K562 (cell line): ENCODE data around the gene MRPS10. TPM values are rescaled to one million over a fixed set of nuclear protein-coding genes. Genes with fewer than 3 reads are reported as not detected.

ENCODE experiments used
- ATAC-seq: fragments of 200-7000 bp; cut with Tn5 transposase; 3 replicates; pipeline ENCODE4 v1.9.1; 2020; ENCODE audit warnings: moderate library complexity
- BruUV-seq: library from RNA; stranded (reverse); fragments of 400-500 nt; replicated peaks from 2 replicates; lab custom pipeline; 2021; lab: Mats Ljungman, UMichigan
- CTCF ChIA-PET: fragments of 300-600 bp; formaldehyde crosslinking; extraction: SDS; loops from one replicate; lab custom pipeline; 2021; ENCODE audit warnings: low intra/inter-chr PET ratio; lab: Yijun Ruan, JAX
- POLR2A ChIA-PET: fragments of 300-600, 350-650 bp; sonication (Branson Sonifier 250); formaldehyde crosslinking; extraction: SDS; loops from one replicate; lab custom pipeline; 2021; ENCODE audit warnings: antibody characterized with exemption, inconsistent platforms; lab: Yijun Ruan, JAX
- DNase-seq, 4 experiments: peaks; one replicate each; pipeline versions ENCODE4 v3.0.0 to v3.0.0-alpha.2; 2011 to 2018; ENCODE audit warnings: low spot score in 3 of 4, mixed read lengths in 3 of 4; ENCODE audit errors: extremely low read depth in 1 of 4
- FAIRE-seq: peaks from 2 replicates; lab custom pipeline; 2011; peaks lifted over from hg19 to GRCh38; lab: Jason Lieb, UNC
- H2AFZ ChIP-seq: 2 replicates; pipeline ENCODE4 v1.6.0; 2011; ENCODE audit warnings: low read depth, low read length, control low read depth, inconsistent platforms
- H3K27ac ChIP-seq: fragments of 200-600 bp; 3 replicates; pipeline ENCODE4 v1.8.0; 2011; ENCODE audit warnings: low read depth, mild to moderate bottlenecking, control low read depth, inconsistent platforms, low read length, moderate library complexity, mixed read lengths; ENCODE audit errors: extremely low read depth
- H3K27me3 ChIP-seq, 2 experiments: fragments of 300-600 bp in 1 of 2; 2 replicates in 1 of 2; 3 replicates in 1 of 2; pipeline versions ENCODE4 v1.6.0 to v1.8.0; 2011; ENCODE audit warnings: inconsistent platforms in 2 of 2, low read length in 2 of 2, mild to moderate bottlenecking in 1 of 2, mixed read lengths in 1 of 2, moderate library complexity in 1 of 2; ENCODE audit not compliant: control insufficient read depth in 2 of 2, insufficient read depth in 2 of 2
- H3K36me3 ChIP-seq: fragments of 300-600 bp; 3 replicates; pipeline ENCODE4 v1.8.0; 2011; ENCODE audit warnings: mild to moderate bottlenecking, low read length, inconsistent platforms; ENCODE audit not compliant: control insufficient read depth, insufficient read depth
- H3K4me1 ChIP-seq, 2 experiments: fragments of 200-600 bp in 1 of 2; replicated peaks in 1 of 2; 2 replicates in 1 of 2; 3 replicates in 1 of 2; pipeline versions ENCODE4 v1.5.1 to v1.8.0; 2011; ENCODE audit warnings: inconsistent platforms in 2 of 2, low read length in 2 of 2, mild to moderate bottlenecking in 1 of 2, mixed read lengths in 1 of 2, moderate library complexity in 1 of 2; ENCODE audit not compliant: control insufficient read depth in 2 of 2, insufficient read depth in 2 of 2
- H3K4me2 ChIP-seq: 2 replicates; pipeline ENCODE4 v1.6.1; 2011; ENCODE audit warnings: low read length, control low read depth, inconsistent platforms, mixed read lengths; ENCODE audit not compliant: insufficient read depth
- H3K4me3 ChIP-seq: fragments of 200-600 bp; sonication (generic), shearing (Covaris generic); 2 replicates; pipeline ENCODE4 v1.5.1; 2016; ENCODE audit warnings: control low read depth, inconsistent platforms
- H3K79me2 ChIP-seq: fragments of 200-600 bp; 3 replicates; pipeline ENCODE4 v1.8.0; 2011; ENCODE audit warnings: low read length, inconsistent platforms; ENCODE audit not compliant: control insufficient read depth, insufficient read depth
- H3K9ac ChIP-seq, 2 experiments: 2 replicates each; pipeline versions ENCODE4 v1.6.0 to v1.6.1; 2011; ENCODE audit warnings: low read depth in 2 of 2, low read length in 2 of 2, control low read depth in 1 of 2, inconsistent platforms in 1 of 2, mild to moderate bottlenecking in 1 of 2, mixed read lengths in 1 of 2; ENCODE audit not compliant: insufficient read depth in 1 of 2
- H3K9me1 ChIP-seq: one replicate; pipeline ENCODE4 v1.6.0; 2011; ENCODE audit warnings: inconsistent platforms, mild to moderate bottlenecking, low read length, moderate library complexity; ENCODE audit not compliant: control insufficient read depth, insufficient read depth
- H3K9me3 ChIP-seq: replicated peaks from 2 replicates; pipeline ENCODE4 v1.5.1; 2011; ENCODE audit warnings: low read depth, low read length, inconsistent platforms; ENCODE audit not compliant: control insufficient read depth, insufficient read depth
- H4K20me1 ChIP-seq: replicated peaks from 2 replicates; pipeline ENCODE4 v1.6.1; 2011; ENCODE audit warnings: low read length, inconsistent platforms, mixed read lengths; ENCODE audit not compliant: control insufficient read depth, insufficient read depth
- NFYB ChIP-seq: IDR thresholded peaks from 2 replicates; pipeline ENCODE4 v1.6.1; 2011; ENCODE audit warnings: mild to moderate bottlenecking, moderate library complexity; ENCODE audit not compliant: insufficient read length; ENCODE audit errors: extremely low read depth
- PPARD ChIP-seq: fragments of 250-450 bp; sonication (Bioruptor Pico); IDR thresholded peaks from 2 replicates; pipeline ENCODE4 v1.8.0; 2022; ENCODE audit warnings: inconsistent platforms, mild to moderate bottlenecking, moderate library complexity
- WGBS: fragments of 100-300 bp; shearing (Covaris generic); methylation state at CpG from one replicate; pipeline ENCODE4 v1.1.6; 2016; ENCODE audit warnings: low coverage, mixed read lengths; ENCODE audit not compliant: insufficient coverage; ENCODE audit errors: missing lambda C conversion rate; 5-methylcytosine and 5-hydroxymethylcytosine counted together
- in situ Hi-C: fragments of 300-500 bp; cut with MboI; formaldehyde crosslinking; loops from 4 replicates; pipeline ENCODE4 v1.15.0; 2018; ENCODE audit warnings: inconsistent platforms, mixed read lengths
- intact Hi-C: fragments of 100-400 bp; cut with micrococcal nuclease; formaldehyde crosslinking; loops from 2 replicates; pipeline ENCODE4 v1.14.2; 2022
- polyA plus RNA-seq, 8 experiments: library from polyadenylated mRNA; depleted of rRNA in 4 of 8; stranded (reverse) in 5 of 8; unstranded in 3 of 8; fragments of >200 nt; fragmentation: Nextera tagmentation in 2 of 8; fragmentation: Illumina TruSeq in 1 of 8; extraction: Ambion mirVana in 2 of 8; extraction: Trizol in 1 of 8; gene quantifications; 2 replicates each; pipeline versions ENCODE4 v1.2.1 to v1.2.3, GENCODE V29; 2011 to 2014; ENCODE audit warnings: inconsistent platforms in 1 of 8, missing spikeins in 1 of 8
- total RNA-seq, 7 experiments: library from RNA; depleted of rRNA in 6 of 7; stranded (reverse); fragments of >200 nt in 6 of 7; fragmentation: Illumina TruSeq in 2 of 7; extraction: Trizol in 2 of 7; gene quantifications; 2 replicates each; pipeline versions ENCODE4 v1.2.1 to v1.2.3, GENCODE V29; 2011 to 2021; ENCODE audit warnings: low replicate concordance in 1 of 7
- TF ChIP-seq, protein P1 (sequence below): fragments of 450-650 bp; formaldehyde crosslinking; IDR thresholded peaks from 2 replicates; pipeline ENCODE4 v1.4.0; 2020; ENCODE audit warnings: mild to moderate bottlenecking, mixed read lengths
- TF ChIP-seq, protein P2 (sequence below): sonication (generic); formaldehyde crosslinking; IDR thresholded peaks from 2 replicates; pipeline ENCODE4 v1.5.0; 2020; ENCODE audit warnings: missing genetic modification reagents

Gene MRPS10
- total and polyA plus RNA-seq, 9 of the 15 experiments (the other 6 are each of a cell fraction or from before 2014, with no cell fraction given): 48.6 to 166 (median 93.7) TPM

DNA sequence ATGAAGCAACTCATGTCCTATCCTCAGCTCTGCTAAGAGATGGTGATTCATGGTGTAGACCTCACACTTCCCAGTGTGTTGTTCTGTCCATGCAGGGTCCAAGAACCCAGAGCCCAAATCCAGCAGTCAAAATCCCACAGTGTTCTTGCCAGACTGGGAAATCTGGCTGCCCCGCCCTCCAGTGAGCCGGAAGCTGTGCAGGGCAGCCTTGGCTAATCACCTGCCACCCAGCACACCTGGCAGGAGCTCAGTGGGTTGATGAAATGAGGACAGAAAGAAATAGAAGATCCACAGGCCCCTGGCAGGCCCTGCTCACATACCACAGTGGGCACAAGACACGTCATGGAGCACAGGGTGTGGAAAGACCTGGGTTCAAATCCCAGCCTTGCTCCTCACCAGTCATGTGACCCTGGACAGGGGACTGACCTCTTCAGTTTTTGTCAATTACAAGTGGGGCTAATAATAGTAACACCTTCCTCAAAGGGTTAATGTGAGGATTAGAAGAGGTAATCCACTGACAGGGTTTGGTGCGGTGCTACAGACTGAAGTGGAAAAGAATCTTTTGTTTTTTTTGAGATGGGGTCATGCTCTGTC is 58.1 kb downstream of the MRPS10 start:
- H3K9ac ChIP-seq: peak overlapping the region in 1 of 2 experiments; percentile 9; a peak in 1 of 4 replicates
- no peak overlapping the region for H3K4me2 ChIP-seq
- H2AFZ ChIP-seq: no peak overlapping the region
- no peak for TF ChIP-seq NFYB
- TF ChIP-seq, protein P1, sequence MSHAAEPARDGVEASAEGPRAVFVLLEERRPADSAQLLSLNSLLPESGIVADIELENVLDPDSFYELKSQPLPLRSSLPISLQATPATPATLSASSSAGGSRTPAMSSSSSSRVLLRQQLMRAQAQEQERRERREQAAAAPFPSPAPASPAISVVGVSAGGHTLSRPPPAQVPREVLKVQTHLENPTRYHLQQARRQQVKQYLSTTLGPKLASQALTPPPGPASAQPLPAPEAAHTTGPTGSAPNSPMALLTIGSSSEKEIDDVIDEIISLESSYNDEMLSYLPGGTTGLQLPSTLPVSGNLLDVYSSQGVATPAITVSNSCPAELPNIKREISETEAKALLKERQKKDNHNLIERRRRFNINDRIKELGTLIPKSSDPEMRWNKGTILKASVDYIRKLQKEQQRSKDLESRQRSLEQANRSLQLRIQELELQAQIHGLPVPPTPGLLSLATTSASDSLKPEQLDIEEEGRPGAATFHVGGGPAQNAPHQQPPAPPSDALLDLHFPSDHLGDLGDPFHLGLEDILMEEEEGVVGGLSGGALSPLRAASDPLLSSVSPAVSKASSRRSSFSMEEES (CRISPR knock-in tag): peak; percentile 82
- TF ChIP-seq, protein P2, sequence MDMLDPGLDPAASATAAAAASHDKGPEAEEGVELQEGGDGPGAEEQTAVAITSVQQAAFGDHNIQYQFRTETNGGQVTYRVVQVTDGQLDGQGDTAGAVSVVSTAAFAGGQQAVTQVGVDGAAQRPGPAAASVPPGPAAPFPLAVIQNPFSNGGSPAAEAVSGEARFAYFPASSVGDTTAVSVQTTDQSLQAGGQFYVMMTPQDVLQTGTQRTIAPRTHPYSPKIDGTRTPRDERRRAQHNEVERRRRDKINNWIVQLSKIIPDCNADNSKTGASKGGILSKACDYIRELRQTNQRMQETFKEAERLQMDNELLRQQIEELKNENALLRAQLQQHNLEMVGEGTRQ (CRISPR knock-in tag): peak; percentile 24; the same call in 1 of the 2 replicates
- no peak for TF ChIP-seq PPARD (CRISPR knock-in tag)
- ATAC-seq: no peak
- no TSS peak for BruUV-seq
- whole genome bisulfite sequencing: 5% methylated on average over 4 of the region's 4 CpGs
- H3K27me3 ChIP-seq: peaks cover 7 to 47% of the 10 kb centered on the region in 2 experiments; a peak in 3 of 5 replicates
- no peak for FAIRE-seq
- H3K27ac ChIP-seq: no peak overlapping the region
- intact Hi-C loops: no loop called here
- ChIA-PET CTCF (no interaction called here), POLR2A (interaction anchor here (1.1 kb wide), 1 partner anchor 10 kb away, joined by 4 read pairs; no protein-coding TSS in a partner anchor)
- H4K20me1 ChIP-seq: no peaks in the 10 kb centered on the region
- DNase-seq: no peak
- H3K4me1 ChIP-seq: peaks cover 0 to 7% of the 10 kb centered on the region in 2 experiments; a peak in 3 of 5 replicates
- in situ Hi-C loops: loop anchor here (5.0 kb wide), 1 partner anchor 82 kb away; no protein-coding TSS in a partner anchor
- H3K36me3 ChIP-seq: no peaks in the 10 kb centered on the region; the same call in 2 of the 3 replicates
- no peaks in the 10 kb centered on the region for H3K79me2 ChIP-seq
- no peaks in the 10 kb centered on the region for H3K9me1 ChIP-seq
- no peak overlapping the region for H3K4me3 ChIP-seq
- no peaks in the 10 kb centered on the region for H3K9me3 ChIP-seq
